HG03045 (cell line): ENCODE results near the gene NKAIN4.

Experiments used
- ATAC-seq: cut with Tn5 transposase; IDR thresholded peaks from one replicate; pipeline ENCODE4 v1.9.1; 2021; ENCODE audit warnings: mild to moderate bottlenecking, moderate library complexity; ENCODE audit not compliant: unreplicated experiment

The NKAIN4 gene

GRCh38 chr20:63274381-63275228, 20.3 kb upstream of the NKAIN4 start:
- ATAC-seq: no peak

- ATAC-seq: no peak
Measured at GRCh38 chr20:63273635-63274380, 19.5 kb upstream of the NKAIN4 start.

- peak; percentile 12 for ATAC-seq
Measured at GRCh38 chr20:63273059-63273579, 18.9 kb upstream of the NKAIN4 start.

- ATAC-seq: peak; percentile 84
Measured at GRCh38 chr20:63272105-63273058, 18.1 kb upstream of the NKAIN4 start, which contains the start of gene ARFGAP1. TSS of gene ARFGAP1 (plus strand) at chr20:63272813. CDS start at chr20:63275581, 2,768 bp downstream.

- no peak for ATAC-seq
Measured at GRCh38 chr20:63270606-63271325, 16.5 kb upstream of the NKAIN4 start.

- ATAC-seq: no peak
Measured at GRCh38 chr20:63269724-63270123, 15.5 kb upstream of the NKAIN4 start.

GRCh38 chr20:63268671-63269439, 14.6 kb upstream of the NKAIN4 start:
- ATAC-seq: no peak

GRCh38 chr20:63268256-63268655, 14.0 kb upstream of the NKAIN4 start:
- ATAC-seq: no peak

- ATAC-seq: no peak
Measured at GRCh38 chr20:63267691-63268090, 13.4 kb upstream of the NKAIN4 start.

GRCh38 chr20:63265891-63266515, 11.7 kb upstream of the NKAIN4 start:
- no peak for ATAC-seq

- ATAC-seq: no peak
Measured at GRCh38 chr20:63264519-63264918, 10.3 kb upstream of the NKAIN4 start.

GRCh38 chr20:63264000-63264399, 9.7 kb upstream of the NKAIN4 start:
- no peak for ATAC-seq

GRCh38 chr20:63262836-63263235, 8.6 kb upstream of the NKAIN4 start:
- ATAC-seq: no peak

- ATAC-seq: no peak
Measured at GRCh38 chr20:63261795-63262528, 7.7 kb upstream of the NKAIN4 start.

GRCh38 chr20:63261060-63261794, 7.0 kb upstream of the NKAIN4 start:
- no peak for ATAC-seq

GRCh38 chr20:63260521-63260920, 6.3 kb upstream of the NKAIN4 start:
- no peak for ATAC-seq

- no peak for ATAC-seq
Measured at GRCh38 chr20:63259734-63260460, 5.6 kb upstream of the NKAIN4 start.
